K562 (cell line): ENCODE results near the gene GALNT5. TPM values are rescaled to one million over a fixed set of nuclear protein-coding genes. Genes with fewer than 3 reads are reported as not detected.

Experiments
- ATAC-seq: fragments of 200-7000 bp; cut with Tn5 transposase; 3 replicates; pipeline ENCODE4 v1.9.1; 2020; ENCODE audit warnings: moderate library complexity
- BruUV-seq: library from RNA; stranded (reverse); fragments of 400-500 nt; replicated peaks from 2 replicates; lab custom pipeline; 2021; lab: Mats Ljungman, UMichigan
- CTCF ChIA-PET: fragments of 300-600 bp; formaldehyde crosslinking; extraction: SDS; loops from one replicate; lab custom pipeline; 2021; ENCODE audit warnings: low intra/inter-chr PET ratio; lab: Yijun Ruan, JAX
- POLR2A ChIA-PET: fragments of 300-600, 350-650 bp; sonication (Branson Sonifier 250); formaldehyde crosslinking; extraction: SDS; loops from one replicate; lab custom pipeline; 2021; ENCODE audit warnings: antibody characterized with exemption, inconsistent platforms; lab: Yijun Ruan, JAX
- DNase-seq, 4 experiments: peaks; one replicate each; pipeline versions ENCODE4 v3.0.0 to v3.0.0-alpha.2; 2011 to 2018; ENCODE audit warnings: low spot score in 3 of 4, mixed read lengths in 3 of 4; ENCODE audit errors: extremely low read depth in 1 of 4
- FAIRE-seq: peaks from 2 replicates; lab custom pipeline; 2011; peaks lifted over from hg19 to GRCh38; lab: Jason Lieb, UNC
- H2AFZ ChIP-seq: 2 replicates; pipeline ENCODE4 v1.6.0; 2011; ENCODE audit warnings: low read depth, low read length, control low read depth, inconsistent platforms
- H3K27ac ChIP-seq: fragments of 200-600 bp; 3 replicates; pipeline ENCODE4 v1.8.0; 2011; ENCODE audit warnings: low read depth, mild to moderate bottlenecking, control low read depth, inconsistent platforms, low read length, moderate library complexity, mixed read lengths; ENCODE audit errors: extremely low read depth
- H3K27me3 ChIP-seq, 2 experiments: fragments of 300-600 bp in 1 of 2; 2 replicates in 1 of 2; 3 replicates in 1 of 2; pipeline versions ENCODE4 v1.6.0 to v1.8.0; 2011; ENCODE audit warnings: inconsistent platforms in 2 of 2, low read length in 2 of 2, mild to moderate bottlenecking in 1 of 2, mixed read lengths in 1 of 2, moderate library complexity in 1 of 2; ENCODE audit not compliant: control insufficient read depth in 2 of 2, insufficient read depth in 2 of 2
- H3K36me3 ChIP-seq: fragments of 300-600 bp; 3 replicates; pipeline ENCODE4 v1.8.0; 2011; ENCODE audit warnings: mild to moderate bottlenecking, low read length, inconsistent platforms; ENCODE audit not compliant: control insufficient read depth, insufficient read depth
- H3K4me1 ChIP-seq, 2 experiments: fragments of 200-600 bp in 1 of 2; replicated peaks in 1 of 2; 2 replicates in 1 of 2; 3 replicates in 1 of 2; pipeline versions ENCODE4 v1.5.1 to v1.8.0; 2011; ENCODE audit warnings: inconsistent platforms in 2 of 2, low read length in 2 of 2, mild to moderate bottlenecking in 1 of 2, mixed read lengths in 1 of 2, moderate library complexity in 1 of 2; ENCODE audit not compliant: control insufficient read depth in 2 of 2, insufficient read depth in 2 of 2
- H3K4me2 ChIP-seq: 2 replicates; pipeline ENCODE4 v1.6.1; 2011; ENCODE audit warnings: low read length, control low read depth, inconsistent platforms, mixed read lengths; ENCODE audit not compliant: insufficient read depth
- H3K4me3 ChIP-seq: fragments of 200-600 bp; sonication (generic), shearing (Covaris generic); 2 replicates; pipeline ENCODE4 v1.5.1; 2016; ENCODE audit warnings: control low read depth, inconsistent platforms
- H3K79me2 ChIP-seq: fragments of 200-600 bp; 3 replicates; pipeline ENCODE4 v1.8.0; 2011; ENCODE audit warnings: low read length, inconsistent platforms; ENCODE audit not compliant: control insufficient read depth, insufficient read depth
- H3K9ac ChIP-seq, 2 experiments: 2 replicates each; pipeline versions ENCODE4 v1.6.0 to v1.6.1; 2011; ENCODE audit warnings: low read depth in 2 of 2, low read length in 2 of 2, control low read depth in 1 of 2, inconsistent platforms in 1 of 2, mild to moderate bottlenecking in 1 of 2, mixed read lengths in 1 of 2; ENCODE audit not compliant: insufficient read depth in 1 of 2
- H3K9me1 ChIP-seq: one replicate; pipeline ENCODE4 v1.6.0; 2011; ENCODE audit warnings: inconsistent platforms, mild to moderate bottlenecking, low read length, moderate library complexity; ENCODE audit not compliant: control insufficient read depth, insufficient read depth
- H3K9me3 ChIP-seq: replicated peaks from 2 replicates; pipeline ENCODE4 v1.5.1; 2011; ENCODE audit warnings: low read depth, low read length, inconsistent platforms; ENCODE audit not compliant: control insufficient read depth, insufficient read depth
- H4K20me1 ChIP-seq: replicated peaks from 2 replicates; pipeline ENCODE4 v1.6.1; 2011; ENCODE audit warnings: low read length, inconsistent platforms, mixed read lengths; ENCODE audit not compliant: control insufficient read depth, insufficient read depth
- ARHGAP35 ChIP-seq: fragments of 450-650 bp; IDR thresholded peaks from 2 replicates; pipeline ENCODE4 v1.6.1; 2018; ENCODE audit not compliant: partially characterized antibody
- ESRRA ChIP-seq: fragments of 450-650 bp; IDR thresholded peaks from 2 replicates; pipeline ENCODE4 v1.6.1; 2014; ENCODE audit warnings: low read depth, mild to moderate bottlenecking, moderate library complexity, borderline replicate concordance
- POLR2H ChIP-seq: IDR thresholded peaks from 2 replicates; pipeline ENCODE4 v1.6.1; 2016; ENCODE audit warnings: missing genetic modification characterization, low read depth, mild to moderate bottlenecking, control low read depth, missing compliant biosample characterization, moderate library complexity
- POLR3G ChIP-seq: IDR thresholded peaks from 2 replicates; pipeline ENCODE4 v1.6.1; 2011; ENCODE audit not compliant: insufficient read length, insufficient replicate concordance; ENCODE audit errors: extremely low read depth
- TRIM24 ChIP-seq, 2 experiments: fragments of 450-650 bp; IDR thresholded peaks; 2 replicates each; pipeline ENCODE4 v1.6.1; 2016
- ZBTB7A ChIP-seq: IDR thresholded peaks from 2 replicates; pipeline ENCODE4 v1.6.1; 2011; ENCODE audit warnings: low read depth, mild to moderate bottlenecking, low read length, moderate library complexity, borderline replicate concordance; ENCODE audit not compliant: control insufficient read depth
- ZEB2 ChIP-seq: fragments of 450-650 bp; IDR thresholded peaks from 2 replicates; pipeline ENCODE4 v1.6.1; 2016
- ZKSCAN1 ChIP-seq: fragments of 150-350 bp; IDR thresholded peaks from 2 replicates; pipeline ENCODE4 v1.6.1; 2016; ENCODE audit warnings: low read depth, low read length
- ZNF174 ChIP-seq: fragments of 250-450 bp; sonication (Bioruptor Pico); IDR thresholded peaks from 2 replicates; pipeline ENCODE4 v1.4.0; 2020; ENCODE audit warnings: mild to moderate bottlenecking
- ZNF589 ChIP-seq: fragments of 200-800 bp; sonication (Bioruptor generic); IDR thresholded peaks from 2 replicates; pipeline ENCODE4 v1.6.1; 2016; ENCODE audit warnings: low read depth, missing genetic modification characterization, missing compliant biosample characterization
- WGBS: fragments of 100-300 bp; shearing (Covaris generic); methylation state at CpG from one replicate; pipeline ENCODE4 v1.1.6; 2016; ENCODE audit warnings: low coverage, mixed read lengths; ENCODE audit not compliant: insufficient coverage; ENCODE audit errors: missing lambda C conversion rate; 5-methylcytosine and 5-hydroxymethylcytosine counted together
- in situ Hi-C: fragments of 300-500 bp; cut with MboI; formaldehyde crosslinking; loops from 4 replicates; pipeline ENCODE4 v1.15.0; 2018; ENCODE audit warnings: inconsistent platforms, mixed read lengths
- intact Hi-C: fragments of 100-400 bp; cut with micrococcal nuclease; formaldehyde crosslinking; loops from 2 replicates; pipeline ENCODE4 v1.14.2; 2022
- polyA plus RNA-seq, 8 experiments: library from polyadenylated mRNA; depleted of rRNA in 4 of 8; stranded (reverse) in 5 of 8; unstranded in 3 of 8; fragments of >200 nt; fragmentation: Nextera tagmentation in 2 of 8; fragmentation: Illumina TruSeq in 1 of 8; extraction: Ambion mirVana in 2 of 8; extraction: Trizol in 1 of 8; gene quantifications; 2 replicates each; pipeline versions ENCODE4 v1.2.1 to v1.2.3, GENCODE V29; 2011 to 2014; ENCODE audit warnings: inconsistent platforms in 1 of 8, missing spikeins in 1 of 8
- total RNA-seq, 7 experiments: library from RNA; depleted of rRNA in 6 of 7; stranded (reverse); fragments of >200 nt in 6 of 7; fragmentation: Illumina TruSeq in 2 of 7; extraction: Trizol in 2 of 7; gene quantifications; 2 replicates each; pipeline versions ENCODE4 v1.2.1 to v1.2.3, GENCODE V29; 2011 to 2021; ENCODE audit warnings: low replicate concordance in 1 of 7
- TF ChIP-seq, protein P1 (sequence below), 2 experiments: IDR thresholded peaks; 2 replicates each; pipeline ENCODE4 v1.6.1; 2011; ENCODE audit warnings: borderline replicate concordance in 1 of 2, control low read depth in 1 of 2, low read depth in 1 of 2, low read length in 1 of 2, mild to moderate bottlenecking in 1 of 2, mixed read lengths in 1 of 2, moderate library complexity in 1 of 2; ENCODE audit not compliant: insufficient read depth in 1 of 2, insufficient read length in 1 of 2, poor library complexity in 1 of 2, severe bottlenecking in 1 of 2; ENCODE audit errors: extremely low read depth in 1 of 2
- TF ChIP-seq, protein P2 (sequence below): sonication (generic); formaldehyde crosslinking; IDR thresholded peaks from 2 replicates; pipeline ENCODE4 v1.8.1; 2023; ENCODE audit warnings: mild to moderate bottlenecking, missing genetic modification reagents, moderate library complexity
- TF ChIP-seq, protein P3 (sequence below): IDR thresholded peaks from 2 replicates; pipeline ENCODE4 v1.6.1; 2012; ENCODE audit warnings: low read depth, low read length, improper control_type of control experiment, borderline replicate concordance
- TF ChIP-seq, protein P4 (sequence below): fragments of 450-650 bp; IDR thresholded peaks from 2 replicates; pipeline ENCODE4 v1.6.1; 2017; ENCODE audit warnings: antibody characterized with exemption

The GALNT5 gene
- total and polyA plus RNA-seq, 9 of the 15 experiments (the other 6 are each of a cell fraction or from before 2014, with no cell fraction given): 21.6 to 73.0 (median 54.7) TPM

DNA sequence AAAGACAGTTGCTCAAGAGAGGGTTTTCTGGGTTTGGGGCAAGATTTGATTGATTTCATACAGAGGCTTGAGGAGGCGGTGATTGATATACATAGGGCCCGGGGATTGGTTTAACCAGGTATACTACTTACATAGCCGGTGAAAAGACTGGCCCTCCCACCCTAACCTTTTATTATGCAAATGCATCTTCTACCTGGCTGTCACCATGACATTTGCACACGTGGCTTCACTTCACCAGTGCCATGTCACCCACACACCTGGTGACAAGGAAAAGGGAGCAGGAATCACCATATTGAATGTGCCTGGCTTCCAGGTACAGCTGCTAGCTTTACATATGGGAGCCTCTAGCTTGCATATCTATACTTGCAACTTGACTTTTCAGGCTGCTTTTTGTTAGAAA lies 58.4 kb downstream of the GALNT5 start:
- Histone ChIP-seq H3K4me1 (no peaks in the 10 kb centered on the region), H3K4me2 (no peak overlapping the region), H3K36me3 (peaks cover 19% of the 10 kb centered on the region; the same call in 2 of the 3 replicates), H3K27ac (no peak overlapping the region), H3K9me1 (no peaks in the 10 kb centered on the region), H3K27me3 (no peaks in the 10 kb centered on the region), H3K9me3 (no peaks in the 10 kb centered on the region), H3K9ac (no peak overlapping the region), H2AFZ (no peak overlapping the region), H3K4me3 (no peak overlapping the region), H3K79me2 (no peaks in the 10 kb centered on the region), H4K20me1 (no peaks in the 10 kb centered on the region)
- POLR2A ChIA-PET: interaction anchor here (1.5 kb wide), 1 partner anchor 13 kb away, joined by 4 read pairs; no protein-coding TSS in a partner anchor
- CTCF ChIA-PET: no interaction called here
- no TSS peak for BruUV-seq
- in situ Hi-C loops (no loop called here), intact Hi-C loops (no loop called here)
- WGBS: 77% methylated on average over 4 of the region's 4 CpGs
- ATAC-seq: no peak
- no peak for TF ChIP-seq TRIM24 (IDR thresholded peaks at IDR 0.05)
- no peak for TF ChIP-seq ZNF589 (CRISPR knock-in tag)
- no peak for TF ChIP-seq ZBTB7A
- no peak for TF ChIP-seq POLR3G
- TF ChIP-seq, protein P1, sequence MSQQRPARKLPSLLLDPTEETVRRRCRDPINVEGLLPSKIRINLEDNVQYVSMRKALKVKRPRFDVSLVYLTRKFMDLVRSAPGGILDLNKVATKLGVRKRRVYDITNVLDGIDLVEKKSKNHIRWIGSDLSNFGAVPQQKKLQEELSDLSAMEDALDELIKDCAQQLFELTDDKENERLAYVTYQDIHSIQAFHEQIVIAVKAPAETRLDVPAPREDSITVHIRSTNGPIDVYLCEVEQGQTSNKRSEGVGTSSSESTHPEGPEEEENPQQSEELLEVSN (IDR thresholded peaks at IDR 0.05; ENCODE audit: borderline replicate concordance in 1 of 2, extremely low read depth in 1 of 2, insufficient read depth in 1 of 2, insufficient read length in 1 of 2, low read depth in 1 of 2, low read length in 1 of 2, poor library complexity in 1 of 2, severe bottlenecking in 1 of 2): no peak
- TF ChIP-seq ZEB2: no peak
- TF ChIP-seq, protein P2, sequence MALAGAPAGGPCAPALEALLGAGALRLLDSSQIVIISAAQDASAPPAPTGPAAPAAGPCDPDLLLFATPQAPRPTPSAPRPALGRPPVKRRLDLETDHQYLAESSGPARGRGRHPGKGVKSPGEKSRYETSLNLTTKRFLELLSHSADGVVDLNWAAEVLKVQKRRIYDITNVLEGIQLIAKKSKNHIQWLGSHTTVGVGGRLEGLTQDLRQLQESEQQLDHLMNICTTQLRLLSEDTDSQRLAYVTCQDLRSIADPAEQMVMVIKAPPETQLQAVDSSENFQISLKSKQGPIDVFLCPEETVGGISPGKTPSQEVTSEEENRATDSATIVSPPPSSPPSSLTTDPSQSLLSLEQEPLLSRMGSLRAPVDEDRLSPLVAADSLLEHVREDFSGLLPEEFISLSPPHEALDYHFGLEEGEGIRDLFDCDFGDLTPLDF (CRISPR knock-in tag): no peak
- TF ChIP-seq ZNF174 (CRISPR knock-in tag): no peak
- TF ChIP-seq ESRRA: no peak
- no peak for TF ChIP-seq POLR2H
- TF ChIP-seq, protein P3, sequence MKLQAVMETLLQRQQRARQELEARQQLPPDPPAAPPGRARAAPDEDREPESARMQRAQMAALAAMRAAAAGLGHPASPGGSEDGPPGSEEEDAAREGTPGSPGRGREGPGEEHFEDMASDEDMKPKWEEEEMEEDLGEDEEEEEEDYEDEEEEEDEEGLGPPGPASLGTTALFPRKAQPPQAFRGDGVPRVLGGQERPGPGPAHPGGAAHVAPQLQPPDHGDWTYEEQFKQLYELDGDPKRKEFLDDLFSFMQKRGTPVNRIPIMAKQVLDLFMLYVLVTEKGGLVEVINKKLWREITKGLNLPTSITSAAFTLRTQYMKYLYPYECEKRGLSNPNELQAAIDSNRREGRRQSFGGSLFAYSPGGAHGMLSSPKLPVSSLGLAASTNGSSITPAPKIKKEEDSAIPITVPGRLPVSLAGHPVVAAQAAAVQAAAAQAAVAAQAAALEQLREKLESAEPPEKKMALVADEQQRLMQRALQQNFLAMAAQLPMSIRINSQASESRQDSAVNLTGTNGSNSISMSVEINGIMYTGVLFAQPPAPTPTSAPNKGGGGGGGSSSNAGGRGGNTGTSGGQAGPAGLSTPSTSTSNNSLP: no peak
- no peak for TF ChIP-seq ARHGAP35
- TF ChIP-seq ZKSCAN1: no peak
- TF ChIP-seq, protein P4, sequence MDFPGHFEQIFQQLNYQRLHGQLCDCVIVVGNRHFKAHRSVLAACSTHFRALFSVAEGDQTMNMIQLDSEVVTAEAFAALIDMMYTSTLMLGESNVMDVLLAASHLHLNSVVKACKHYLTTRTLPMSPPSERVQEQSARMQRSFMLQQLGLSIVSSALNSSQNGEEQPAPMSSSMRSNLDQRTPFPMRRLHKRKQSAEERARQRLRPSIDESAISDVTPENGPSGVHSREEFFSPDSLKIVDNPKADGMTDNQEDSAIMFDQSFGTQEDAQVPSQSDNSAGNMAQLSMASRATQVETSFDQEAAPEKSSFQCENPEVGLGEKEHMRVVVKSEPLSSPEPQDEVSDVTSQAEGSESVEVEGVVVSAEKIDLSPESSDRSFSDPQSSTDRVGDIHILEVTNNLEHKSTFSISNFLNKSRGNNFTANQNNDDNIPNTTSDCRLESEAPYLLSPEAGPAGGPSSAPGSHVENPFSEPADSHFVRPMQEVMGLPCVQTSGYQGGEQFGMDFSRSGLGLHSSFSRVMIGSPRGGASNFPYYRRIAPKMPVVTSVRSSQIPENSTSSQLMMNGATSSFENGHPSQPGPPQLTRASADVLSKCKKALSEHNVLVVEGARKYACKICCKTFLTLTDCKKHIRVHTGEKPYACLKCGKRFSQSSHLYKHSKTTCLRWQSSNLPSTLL: no peak
- TF ChIP-seq, all 486 proteins: peak for 0
- FAIRE-seq (no peak), DNase-seq (no peak)
